Measurements from ENCODE around the gene IFT52. TPM values are rescaled to one million over a fixed set of nuclear protein-coding genes. Genes with fewer than 3 reads are reported as not detected.
"Not testable (repeated sequence)": the region's sequence is repeated elsewhere in the genome, so short reads cannot be mapped to it uniquely, and the experiment has no call there.

The IFT52 gene
- polyA plus RNA-seq, 1 experiment, result 47.4 TPM

DNA sequence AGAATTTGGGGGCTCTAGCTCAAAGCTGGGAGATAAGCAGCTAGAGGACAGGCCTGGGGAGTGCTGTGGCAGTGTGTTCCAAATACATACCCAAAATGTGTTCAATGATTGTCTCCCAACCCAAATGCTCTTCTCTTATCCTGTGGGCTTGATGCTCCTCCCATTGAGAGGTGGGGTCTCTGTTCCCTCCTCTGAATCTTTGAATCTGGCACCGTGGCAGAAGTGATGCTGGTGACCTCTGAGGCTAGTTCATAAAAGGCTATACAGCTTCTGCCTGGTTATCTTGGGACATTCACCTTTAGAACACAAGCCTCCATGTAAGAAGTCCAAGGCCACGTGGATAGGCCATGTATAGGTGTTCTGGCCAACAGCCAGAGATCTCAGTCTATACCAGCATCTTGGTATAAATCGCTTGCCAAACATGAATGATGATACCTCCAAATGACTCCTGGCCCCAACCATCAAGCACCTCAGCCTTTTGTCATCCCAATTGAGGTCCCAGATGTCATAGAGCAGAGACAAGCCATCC is 60.3 kb downstream of the IFT52 start:
- ChIA-PET CTCF (interaction anchor here (1.3 kb wide), 1 partner anchor 10 kb away, joined by 3 read pairs; no protein-coding TSS in a partner anchor), POLR2A (no interaction called here)
- peaks cover 2% of the 10 kb centered on the region for H3K36me3 ChIP-seq (ENCODE audit: control insufficient read depth, insufficient read depth, low read length)
- H3K27me3 ChIP-seq (ENCODE audit: control insufficient read depth, insufficient read depth, low read length), result no peaks in the 10 kb centered on the region
- no peak overlapping the region for H3K4me3 ChIP-seq (ENCODE audit: low read depth, low read length)
- TF ChIP-seq, protein P1, sequence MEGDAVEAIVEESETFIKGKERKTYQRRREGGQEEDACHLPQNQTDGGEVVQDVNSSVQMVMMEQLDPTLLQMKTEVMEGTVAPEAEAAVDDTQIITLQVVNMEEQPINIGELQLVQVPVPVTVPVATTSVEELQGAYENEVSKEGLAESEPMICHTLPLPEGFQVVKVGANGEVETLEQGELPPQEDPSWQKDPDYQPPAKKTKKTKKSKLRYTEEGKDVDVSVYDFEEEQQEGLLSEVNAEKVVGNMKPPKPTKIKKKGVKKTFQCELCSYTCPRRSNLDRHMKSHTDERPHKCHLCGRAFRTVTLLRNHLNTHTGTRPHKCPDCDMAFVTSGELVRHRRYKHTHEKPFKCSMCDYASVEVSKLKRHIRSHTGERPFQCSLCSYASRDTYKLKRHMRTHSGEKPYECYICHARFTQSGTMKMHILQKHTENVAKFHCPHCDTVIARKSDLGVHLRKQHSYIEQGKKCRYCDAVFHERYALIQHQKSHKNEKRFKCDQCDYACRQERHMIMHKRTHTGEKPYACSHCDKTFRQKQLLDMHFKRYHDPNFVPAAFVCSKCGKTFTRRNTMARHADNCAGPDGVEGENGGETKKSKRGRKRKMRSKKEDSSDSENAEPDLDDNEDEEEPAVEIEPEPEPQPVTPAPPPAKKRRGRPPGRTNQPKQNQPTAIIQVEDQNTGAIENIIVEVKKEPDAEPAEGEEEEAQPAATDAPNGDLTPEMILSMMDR (IDR thresholded peaks at IDR 0.05; ENCODE audit: insufficient read depth, low read depth, low read length), result no peak
- DNase-seq (ENCODE audit: low read depth), result no peak

DNA sequence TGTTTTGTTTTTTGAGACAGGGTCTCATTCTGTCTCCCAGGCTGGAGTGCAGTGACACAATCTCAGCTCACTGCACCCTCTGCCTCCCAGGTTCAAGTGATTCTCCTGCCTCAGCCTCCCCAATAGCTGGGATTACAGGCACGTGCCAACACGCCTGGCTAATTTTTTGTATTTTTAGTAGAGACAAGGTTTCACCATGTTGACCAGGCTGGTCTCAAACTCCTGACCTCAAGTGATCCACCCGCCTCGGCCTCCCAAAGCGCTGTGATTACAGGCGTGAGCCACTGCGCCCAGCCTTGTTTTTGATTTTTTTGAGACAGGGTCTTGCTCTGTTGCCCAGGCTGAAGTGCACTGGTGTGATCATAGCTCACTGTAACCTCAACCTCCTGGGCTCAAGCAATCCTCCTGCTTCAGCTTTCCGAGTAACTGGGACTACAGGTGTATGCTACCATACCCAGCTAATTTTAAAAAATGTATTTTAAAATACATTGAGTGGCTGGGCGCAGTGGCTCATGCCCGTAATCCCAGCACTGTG is 61.0 kb downstream of the IFT52 start:
- CTCF ChIA-PET, result interaction anchor here (0.7 to 1.3 kb wide), 2 partner anchors 9 to 11 kb away, joined by 3 read pairs; no protein-coding TSS in a partner anchor
- H3K27me3 ChIP-seq (ENCODE audit: control insufficient read depth, insufficient read depth, low read length); POLR2A ChIA-PET; H3K36me3 ChIP-seq (ENCODE audit: control insufficient read depth, insufficient read depth, low read length); DNase-seq (ENCODE audit: low read depth); H3K4me3 ChIP-seq (ENCODE audit: low read depth, low read length): not testable (repeated sequence)

DNA sequence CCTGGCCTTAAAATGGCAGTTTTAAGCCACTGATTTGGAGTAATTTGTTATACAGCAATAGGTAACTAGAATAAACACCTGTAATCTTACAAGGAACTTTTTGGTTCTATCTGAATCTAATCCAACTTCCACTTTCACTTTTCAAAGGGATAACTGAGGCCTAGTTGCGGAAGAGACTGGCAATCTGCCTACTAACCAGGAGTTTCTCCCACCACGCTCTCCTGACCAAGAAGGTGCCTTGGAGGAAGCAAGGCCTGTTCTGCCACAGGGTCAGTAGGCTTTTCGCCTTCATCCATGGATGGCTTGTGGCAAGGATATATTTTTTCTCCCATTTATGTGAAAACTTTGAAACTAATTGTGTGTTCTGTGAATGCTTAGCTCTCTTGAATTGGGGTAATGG is 63.2 kb downstream of the IFT52 start:
- Histone ChIP-seq H3K4me3 (ENCODE audit: low read depth, low read length) (no peak overlapping the region), H3K27me3 (ENCODE audit: control insufficient read depth, insufficient read depth, low read length) (no peaks in the 10 kb centered on the region), H3K36me3 (ENCODE audit: control insufficient read depth, insufficient read depth, low read length) (no peaks in the 10 kb centered on the region)
- ChIA-PET CTCF (no interaction called here), POLR2A (no interaction called here)
- TF ChIP-seq, protein P1 (IDR thresholded peaks at IDR 0.05; ENCODE audit: insufficient read depth, low read depth, low read length), result no peak
- DNase-seq (ENCODE audit: low read depth), result no peak

DNA sequence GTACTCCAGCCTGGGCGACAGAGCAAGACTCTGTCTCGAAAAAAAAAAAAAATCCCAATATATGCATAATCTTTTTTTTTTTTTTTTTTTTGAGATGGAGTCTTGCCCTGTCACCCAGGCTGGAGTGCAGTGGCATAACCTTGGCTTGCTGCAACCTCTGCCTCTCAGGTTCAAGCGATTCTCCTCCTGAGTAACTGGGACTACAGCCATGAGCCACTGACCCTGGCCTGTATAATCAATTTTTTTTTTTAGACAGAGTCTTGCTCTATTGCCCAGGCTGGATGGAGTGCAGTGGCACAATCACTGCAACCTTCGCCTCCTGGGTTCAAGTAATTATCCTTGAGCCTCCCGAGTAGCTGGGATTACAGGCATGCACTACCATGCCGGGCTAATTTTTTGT is 64.4 kb downstream of the IFT52 start:
- H3K27me3 ChIP-seq (ENCODE audit: control insufficient read depth, insufficient read depth, low read length); POLR2A ChIA-PET; DNase-seq (ENCODE audit: low read depth); H3K36me3 ChIP-seq (ENCODE audit: control insufficient read depth, insufficient read depth, low read length); CTCF ChIA-PET; H3K4me3 ChIP-seq (ENCODE audit: low read depth, low read length): not testable (repeated sequence)

DNA sequence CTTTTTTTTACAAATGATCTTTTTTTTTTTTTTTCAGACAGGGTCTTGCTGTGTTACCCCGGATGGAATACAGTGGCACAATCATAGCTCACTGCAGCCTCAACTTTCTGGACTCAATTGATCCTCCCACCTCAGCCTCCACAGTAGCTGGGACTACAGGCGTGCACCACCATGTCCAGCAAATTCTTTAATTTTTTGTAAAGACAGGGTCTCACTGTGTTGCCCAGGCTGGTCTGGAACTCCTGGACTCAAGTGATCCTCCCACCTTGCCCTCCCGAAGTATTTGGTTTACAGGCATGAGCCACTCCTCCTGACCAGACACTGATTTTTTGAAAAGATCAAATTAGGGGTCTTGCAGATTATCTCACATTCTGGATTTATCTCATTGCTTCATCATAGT is 65.2 kb downstream of the IFT52 start:
- no peaks in the 10 kb centered on the region for H3K27me3 ChIP-seq (ENCODE audit: control insufficient read depth, insufficient read depth, low read length)
- no peaks in the 10 kb centered on the region for H3K36me3 ChIP-seq (ENCODE audit: control insufficient read depth, insufficient read depth, low read length)
- no peak overlapping the region for H3K4me3 ChIP-seq (ENCODE audit: low read depth, low read length)
- ChIA-PET POLR2A (no interaction called here), CTCF (no interaction called here)
- TF ChIP-seq, protein P1 (IDR thresholded peaks at IDR 0.05; ENCODE audit: insufficient read depth, low read depth, low read length), result no peak
- no peak for DNase-seq (ENCODE audit: low read depth)

DNA sequence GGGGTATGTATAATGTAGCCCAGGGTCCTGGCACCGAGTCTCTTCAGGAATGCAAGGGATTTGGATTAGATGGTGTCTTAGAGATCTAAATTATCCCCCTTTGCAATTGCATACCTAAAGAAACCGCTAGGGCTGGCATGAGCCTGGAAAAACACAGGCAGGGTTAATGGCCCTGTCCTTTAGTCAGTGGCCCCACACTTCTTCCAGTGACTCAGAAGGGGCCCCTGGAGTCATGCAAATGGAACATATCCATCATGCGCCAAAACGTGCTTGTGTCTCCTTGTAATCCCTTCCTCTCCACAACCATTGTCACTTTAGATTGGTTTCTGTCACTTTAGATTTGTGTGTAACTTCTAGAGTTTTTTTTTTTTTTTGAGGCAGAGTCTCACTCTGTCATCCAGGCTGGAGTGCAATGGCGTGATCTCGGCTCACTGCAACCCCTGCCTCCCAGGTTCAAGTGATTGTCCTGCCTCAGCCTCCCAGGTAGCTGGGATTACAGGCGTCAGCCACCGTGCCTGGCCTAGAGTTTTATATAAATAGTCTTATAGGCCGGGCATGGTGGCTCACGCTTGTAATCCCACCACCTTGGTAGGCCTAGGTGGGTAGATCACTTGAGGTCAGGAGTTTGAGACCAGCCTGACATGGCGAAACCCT is 67.5 kb downstream of the IFT52 start:
- Histone ChIP-seq H3K36me3 (ENCODE audit: control insufficient read depth, insufficient read depth, low read length) (no peaks in the 10 kb centered on the region), H3K4me3 (ENCODE audit: low read depth, low read length) (peak overlapping the region; percentile 71), H3K27me3 (ENCODE audit: control insufficient read depth, insufficient read depth, low read length) (no peaks in the 10 kb centered on the region)
- ChIA-PET POLR2A (no interaction called here), CTCF (no interaction called here)
- DNase-seq (ENCODE audit: low read depth), result no peak
- TF ChIP-seq, protein P1 (IDR thresholded peaks at IDR 0.05; ENCODE audit: insufficient read depth, low read depth, low read length), result no peak
